GM21619 (cell line): ENCODE data around the gene MCM6.
"Not testable (repeated sequence)": the region's sequence is repeated elsewhere in the genome, so short reads cannot be mapped to it uniquely, and the experiment has no call there.

ENCODE experiments used
- ATAC-seq: cut with Tn5 transposase; IDR thresholded peaks from one replicate; pipeline ENCODE4 v1.9.1; 2021; ENCODE audit not compliant: unreplicated experiment

MCM6 gene

GRCh38 chr2:135825131-135825530, 51.1 kb downstream of the MCM6 start:
- ATAC-seq = no peak

- no peak for ATAC-seq
Observed at GRCh38 chr2:135822855-135823254, 53.4 kb downstream of the MCM6 start.

- no peak for ATAC-seq
Observed at GRCh38 chr2:135821190-135821589, 55.1 kb downstream of the MCM6 start.

GRCh38 chr2:135820003-135820618, 56.1 kb downstream of the MCM6 start:
- ATAC-seq = peak; percentile 91

- ATAC-seq = no peak
Observed at GRCh38 chr2:135818937-135819610, 57.2 kb downstream of the MCM6 start.

GRCh38 chr2:135817951-135818350, 58.3 kb downstream of the MCM6 start:
- no peak for ATAC-seq

GRCh38 chr2:135817466-135817865, 58.8 kb downstream of the MCM6 start:
- ATAC-seq = no peak

GRCh38 chr2:135815269-135815668, 61.0 kb downstream of the MCM6 start:
- no peak for ATAC-seq

GRCh38 chr2:135812907-135813511, 63.2 kb downstream of the MCM6 start:
- no peak for ATAC-seq

GRCh38 chr2:135807874-135808273, 68.4 kb downstream of the MCM6 start:
- not testable (repeated sequence) for ATAC-seq

GRCh38 chr2:135803278-135803677, 73.0 kb downstream of the MCM6 start:
- ATAC-seq = no peak

- ATAC-seq = no peak
Observed at GRCh38 chr2:135802350-135802749, 73.9 kb downstream of the MCM6 start.

GRCh38 chr2:135800513-135801460, 75.5 kb downstream of the MCM6 start:
- ATAC-seq = no peak

- ATAC-seq = no peak
Observed at GRCh38 chr2:135799738-135800137, 76.5 kb downstream of the MCM6 start.

GRCh38 chr2:135798762-135799161, 77.5 kb downstream of the MCM6 start:
- ATAC-seq = no peak

- ATAC-seq = no peak
Observed at GRCh38 chr2:135798275-135798705, 78.0 kb downstream of the MCM6 start.

- peak; percentile 66 for ATAC-seq
Observed at GRCh38 chr2:135797497-135798274, 78.6 kb downstream of the MCM6 start.

- no peak for ATAC-seq
Observed at GRCh38 chr2:135796606-135797005, 79.6 kb downstream of the MCM6 start.

- ATAC-seq = not testable (repeated sequence)
Observed at GRCh38 chr2:135795641-135796040, 80.6 kb downstream of the MCM6 start.

GRCh38 chr2:135792401-135793150, 83.7 kb downstream of the MCM6 start:
- peak; percentile 32 for ATAC-seq
